Keratinocyte (primary cell): Measurements from ENCODE around the gene CPN2. TPM values are rescaled to one million over a fixed set of nuclear protein-coding genes. Genes with fewer than 3 reads are reported as not detected.

ENCODE experiments used
- DNase-seq: peaks from one replicate; pipeline ENCODE4 v3.0.0-alpha.2; 2011; ENCODE audit warnings: low read depth, missing footprints, low spot score
- FAIRE-seq: peaks from 2 replicates; lab custom pipeline; 2011; peaks lifted over from hg19 to GRCh38; lab: Jason Lieb, UNC
- H2AFZ ChIP-seq: 2 replicates; pipeline ENCODE4 v1.6.0; 2012; ENCODE audit warnings: low read length, control low read depth, inconsistent platforms; ENCODE audit not compliant: control insufficient read depth
- H3K27ac ChIP-seq: 2 replicates; pipeline ENCODE4 v1.5.1; 2011; ENCODE audit warnings: low read length; ENCODE audit not compliant: control insufficient read depth, insufficient read depth
- H3K27me3 ChIP-seq: 3 replicates; pipeline ENCODE4 v1.6.0; 2011; ENCODE audit warnings: low read length; ENCODE audit not compliant: control insufficient read depth, insufficient read depth; ENCODE audit errors: extremely low read depth
- H3K36me3 ChIP-seq, 2 experiments: 2 replicates in 1 of 2; 3 replicates in 1 of 2; pipeline ENCODE4 v1.5.1; 2011; ENCODE audit warnings: low read length in 2 of 2, mild to moderate bottlenecking in 1 of 2; ENCODE audit not compliant: control insufficient read depth in 2 of 2, insufficient read depth in 2 of 2; ENCODE audit errors: extremely low read depth in 1 of 2
- H3K4me1 ChIP-seq: 3 replicates; pipeline ENCODE4 v1.5.1; 2011; ENCODE audit warnings: low read length; ENCODE audit not compliant: control insufficient read depth, insufficient read depth; ENCODE audit errors: extremely low read depth
- H3K4me2 ChIP-seq: 3 replicates; pipeline ENCODE4 v1.6.0; 2011; ENCODE audit warnings: low read depth, low read length; ENCODE audit not compliant: control insufficient read depth, insufficient read depth; ENCODE audit errors: extremely low read depth
- H3K4me3 ChIP-seq, 3 experiments: fragments of 200-600 bp in 1 of 3; sonication (generic) in 1 of 3; 2 replicates in 2 of 3; 3 replicates in 1 of 3; pipeline ENCODE4 v1.5.1; 2011 to 2016; ENCODE audit warnings: low read length in 3 of 3, mild to moderate bottlenecking in 3 of 3, control low read depth in 2 of 3, inconsistent platforms in 1 of 3, low read depth in 1 of 3, mixed read lengths in 1 of 3, mixed run types in 1 of 3, moderate library complexity in 1 of 3; ENCODE audit not compliant: control insufficient read depth in 2 of 3, insufficient read depth in 2 of 3; ENCODE audit errors: extremely low read depth in 1 of 3
- H3K79me2 ChIP-seq: 2 replicates; pipeline ENCODE4 v1.6.0; 2012; ENCODE audit warnings: low read length; ENCODE audit not compliant: control insufficient read depth, insufficient read depth
- H3K9ac ChIP-seq: 3 replicates; pipeline ENCODE4 v1.6.0; 2011; ENCODE audit warnings: low read length; ENCODE audit not compliant: control insufficient read depth, insufficient read depth; ENCODE audit errors: extremely low read depth
- H3K9me1 ChIP-seq: 3 replicates; pipeline ENCODE4 v1.6.0; 2011; ENCODE audit warnings: low read length; ENCODE audit not compliant: control insufficient read depth, insufficient read depth; ENCODE audit errors: extremely low read depth
- H3K9me3 ChIP-seq: 2 replicates; pipeline ENCODE4 v1.5.1; 2012; ENCODE audit warnings: low read depth, low read length; ENCODE audit not compliant: control insufficient read depth
- H4K20me1 ChIP-seq: 3 replicates; pipeline ENCODE4 v1.6.0; 2011; ENCODE audit warnings: low read length; ENCODE audit not compliant: control insufficient read depth, insufficient read depth; ENCODE audit errors: extremely low read depth
- EZH2 ChIP-seq: IDR thresholded peaks from one replicate; pipeline ENCODE4 v1.6.1; 2012; ENCODE audit warnings: inconsistent platforms, mild to moderate bottlenecking, low read length, moderate library complexity
- dilution Hi-C: fragments of 300-500 bp; cut with MboI; formaldehyde crosslinking; loops from one replicate; pipeline ENCODE4 v1.7.0; 2020; ENCODE audit warnings: low sequenced_read_pairs; ENCODE audit not compliant: extremely low pct_ligation_motif_present
- polyA plus RNA-seq, 5 experiments: library from polyadenylated mRNA; depleted of rRNA in 3 of 5; stranded (reverse) in 3 of 5; stranded (forward) in 1 of 5; unstranded in 1 of 5; fragments of >200 nt; gene quantifications; 1 replicate in 1 of 5; 2 replicates in 3 of 5; 3 replicates in 1 of 5; pipeline versions ENCODE4 v1.2.1 to v1.2.3, GENCODE V29; 2011 to 2012; ENCODE audit warnings: missing spikeins in 2 of 5, low read depth in 1 of 5, low replicate concordance in 1 of 5
- TF ChIP-seq, protein P1 (sequence below), 3 experiments: IDR thresholded peaks in 1 of 3; conservative IDR thresholded peaks in 1 of 3; optimal IDR thresholded peaks in 1 of 3; 2 replicates in 2 of 3; 3 replicates in 1 of 3; pipeline versions ENCODE3 to v1.5.1; 2011; ENCODE audit warnings: low read length in 3 of 3, mild to moderate bottlenecking in 3 of 3, moderate library complexity in 2 of 3, control low read depth in 1 of 3, inconsistent platforms in 1 of 3; ENCODE audit not compliant: insufficient read depth in 2 of 3; ENCODE audit errors: extremely low read depth in 1 of 3

Gene CPN2
- polyA plus RNA-seq, 1 donor (not counting 4 experiments of a cell fraction or from before 2014, with no cell fraction given): not detected

GRCh38 chr3:194328942-194329582, 22.1 kb downstream of the CPN2 start:
- Histone ChIP-seq H3K9me1 (no peaks in the 10 kb centered on the region), H4K20me1 (no peaks in the 10 kb centered on the region), H3K36me3 (no peaks in the 10 kb centered on the region), H3K27me3 (no peaks in the 10 kb centered on the region), H3K4me2 (no peak overlapping the region), H3K4me3 (no peak overlapping the region), H2AFZ (no peak overlapping the region), H3K9me3 (peaks cover 1% of the 10 kb centered on the region), H3K9ac (no peak overlapping the region), H3K4me1 (peaks cover 36% of the 10 kb centered on the region), H3K27ac (no peak overlapping the region), H3K79me2 (no peaks in the 10 kb centered on the region)
- TF ChIP-seq, protein P1, sequence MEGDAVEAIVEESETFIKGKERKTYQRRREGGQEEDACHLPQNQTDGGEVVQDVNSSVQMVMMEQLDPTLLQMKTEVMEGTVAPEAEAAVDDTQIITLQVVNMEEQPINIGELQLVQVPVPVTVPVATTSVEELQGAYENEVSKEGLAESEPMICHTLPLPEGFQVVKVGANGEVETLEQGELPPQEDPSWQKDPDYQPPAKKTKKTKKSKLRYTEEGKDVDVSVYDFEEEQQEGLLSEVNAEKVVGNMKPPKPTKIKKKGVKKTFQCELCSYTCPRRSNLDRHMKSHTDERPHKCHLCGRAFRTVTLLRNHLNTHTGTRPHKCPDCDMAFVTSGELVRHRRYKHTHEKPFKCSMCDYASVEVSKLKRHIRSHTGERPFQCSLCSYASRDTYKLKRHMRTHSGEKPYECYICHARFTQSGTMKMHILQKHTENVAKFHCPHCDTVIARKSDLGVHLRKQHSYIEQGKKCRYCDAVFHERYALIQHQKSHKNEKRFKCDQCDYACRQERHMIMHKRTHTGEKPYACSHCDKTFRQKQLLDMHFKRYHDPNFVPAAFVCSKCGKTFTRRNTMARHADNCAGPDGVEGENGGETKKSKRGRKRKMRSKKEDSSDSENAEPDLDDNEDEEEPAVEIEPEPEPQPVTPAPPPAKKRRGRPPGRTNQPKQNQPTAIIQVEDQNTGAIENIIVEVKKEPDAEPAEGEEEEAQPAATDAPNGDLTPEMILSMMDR (optimal IDR thresholded peaks at IDR 0.05 in 1 of 3, IDR thresholded peaks at IDR 0.05 in 1 of 3, conservative IDR thresholded peaks at IDR 0.05 in 1 of 3; ENCODE audit: extremely low read depth in 1 of 3, insufficient read depth in 2 of 3, low read length in 3 of 3): no peak
- TF ChIP-seq EZH2: no peak
- dilution Hi-C loops: no loop called here
- DNase-seq (no peak), FAIRE-seq (no peak)

GRCh38 chr3:194328053-194328657, 23.0 kb downstream of the CPN2 start:
- Histone ChIP-seq H2AFZ (no peak overlapping the region), H3K4me1 (peaks cover 36% of the 10 kb centered on the region), H3K79me2 (no peaks in the 10 kb centered on the region), H3K27ac (no peak overlapping the region), H3K36me3 (no peaks in the 10 kb centered on the region), H3K9me1 (no peaks in the 10 kb centered on the region), H3K4me2 (no peak overlapping the region), H4K20me1 (no peaks in the 10 kb centered on the region), H3K4me3 (no peak overlapping the region), H3K9ac (no peak overlapping the region), H3K9me3 (peaks cover 1% of the 10 kb centered on the region), H3K27me3 (no peaks in the 10 kb centered on the region)
- FAIRE-seq (no peak), DNase-seq (peak; percentile 84)
- no peak for TF ChIP-seq EZH2
- TF ChIP-seq, protein P1 (optimal IDR thresholded peaks at IDR 0.05 in 1 of 3, IDR thresholded peaks at IDR 0.05 in 1 of 3, conservative IDR thresholded peaks at IDR 0.05 in 1 of 3; ENCODE audit: extremely low read depth in 1 of 3, insufficient read depth in 2 of 3, low read length in 3 of 3): no peak
- dilution Hi-C loops: no loop called here
